ENCODE data around the gene USP6NL.
A peak's percentile ranks its signal among the peaks of the same experiment; 100 is the strongest.

USP6NL gene

GRCh38 chr10:11615396-11615795 lies 3.9 kb upstream of the USP6NL start:
- DNase-seq = no peak

DNA sequence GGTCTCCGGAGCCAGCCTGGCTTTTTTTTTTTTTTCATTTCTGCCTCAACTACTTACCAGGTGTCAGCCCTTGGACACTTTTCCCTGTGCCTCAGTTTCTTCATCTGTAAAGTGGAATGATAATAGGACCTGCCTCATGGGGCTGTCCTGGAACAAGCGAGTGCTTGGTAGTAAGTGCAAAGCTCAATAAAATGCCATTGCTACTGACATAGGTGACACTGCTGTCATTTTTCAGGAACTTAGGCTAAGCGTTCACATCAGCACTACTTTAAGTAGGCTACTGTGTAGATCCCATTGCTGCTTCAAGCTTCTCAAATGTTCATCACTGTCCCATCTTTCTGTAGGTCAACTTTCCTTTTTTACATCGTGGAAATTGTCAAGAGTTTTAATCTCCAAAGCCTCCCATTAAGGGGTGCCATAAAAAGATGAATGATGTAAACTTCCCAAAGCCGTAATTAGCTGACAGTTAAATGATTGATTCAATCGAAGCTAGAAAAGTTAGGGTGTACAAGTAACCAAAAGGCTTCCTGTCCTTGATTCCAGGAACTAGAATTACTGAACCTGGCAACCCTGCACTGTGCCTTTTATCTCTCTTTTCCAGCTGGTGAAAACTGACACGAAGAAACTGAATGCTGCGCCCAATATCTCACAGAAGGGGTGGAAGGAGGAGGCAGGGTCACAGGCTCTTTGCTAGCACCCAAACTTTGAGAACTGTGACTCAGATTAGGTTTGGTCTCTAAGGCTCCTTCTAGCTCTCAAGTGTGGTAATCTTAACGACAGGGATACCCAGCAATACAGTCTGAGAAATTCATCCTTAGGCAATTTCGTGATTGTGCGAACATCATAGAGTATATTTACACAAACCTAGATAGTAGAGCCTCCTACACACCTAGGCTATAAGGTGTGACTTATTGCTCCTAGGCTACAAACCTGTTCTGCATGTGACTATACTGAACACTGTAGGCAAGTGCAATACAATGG lies 861 bp upstream of the USP6NL start:
- DNase-seq = no peak

- DNase-seq = peak; percentile 6
Measured at GRCh38 chr10:11610826-11611247, 613 bp downstream of the USP6NL start.

DNA sequence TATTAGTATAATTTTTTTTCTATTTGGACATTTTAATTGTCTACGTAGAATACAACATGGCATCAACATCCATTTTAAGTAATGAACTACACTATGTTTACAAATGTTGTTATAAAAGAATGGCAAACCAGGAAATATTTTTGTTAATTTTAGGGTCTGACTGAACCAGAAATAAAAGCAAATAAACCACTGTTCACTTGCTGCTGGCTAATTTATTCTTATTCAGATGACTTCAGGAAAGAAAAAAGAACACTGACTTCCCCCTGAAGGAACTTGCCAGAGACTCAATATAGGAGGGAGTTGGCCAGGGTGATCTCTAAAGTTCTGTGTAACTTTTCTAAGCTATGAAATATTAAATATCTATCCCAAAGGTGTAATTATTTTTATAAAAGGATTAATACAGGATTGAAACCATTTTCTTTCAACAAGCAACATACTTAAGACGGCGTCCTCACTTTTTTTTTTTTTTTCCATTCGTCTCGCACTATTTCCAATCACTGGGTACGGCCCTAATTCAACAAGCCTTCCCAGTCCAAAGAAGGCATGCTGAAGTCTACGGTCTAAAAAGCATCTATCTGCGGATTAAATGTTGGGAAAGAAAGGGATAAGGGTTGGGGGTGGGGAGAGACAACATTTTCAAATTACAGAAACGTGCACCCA lies 1.2 kb downstream of the USP6NL start:
- no peak for DNase-seq

DNA sequence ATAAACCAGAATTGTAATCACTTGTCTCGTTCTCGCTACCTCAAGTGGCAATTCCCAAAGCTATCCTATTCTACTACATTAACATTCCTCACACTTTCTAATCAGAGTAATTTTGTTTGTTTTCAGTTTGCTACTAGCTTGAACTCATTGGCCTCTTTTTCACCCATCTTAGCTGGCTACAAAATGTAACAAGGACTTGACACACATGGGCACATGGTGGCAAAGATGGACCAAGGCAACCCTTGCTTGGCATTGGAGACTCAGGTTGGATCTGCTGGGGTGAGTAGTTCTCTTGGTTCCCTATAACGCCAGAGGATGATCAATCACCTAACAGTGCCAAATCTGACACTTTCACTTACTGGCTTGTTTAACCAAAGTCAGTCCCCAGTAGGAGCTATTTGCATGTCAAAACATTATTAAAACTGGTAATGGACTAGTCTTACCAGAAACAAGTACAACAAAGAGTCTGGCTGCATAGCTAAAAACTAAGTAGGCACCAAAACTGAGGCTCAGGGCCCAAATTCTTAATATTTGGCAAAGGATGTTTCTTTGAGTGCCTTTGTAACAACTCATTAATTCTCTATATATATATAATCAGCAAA lies 1.9 kb downstream of the USP6NL start:
- DNase-seq = no peak

DNA sequence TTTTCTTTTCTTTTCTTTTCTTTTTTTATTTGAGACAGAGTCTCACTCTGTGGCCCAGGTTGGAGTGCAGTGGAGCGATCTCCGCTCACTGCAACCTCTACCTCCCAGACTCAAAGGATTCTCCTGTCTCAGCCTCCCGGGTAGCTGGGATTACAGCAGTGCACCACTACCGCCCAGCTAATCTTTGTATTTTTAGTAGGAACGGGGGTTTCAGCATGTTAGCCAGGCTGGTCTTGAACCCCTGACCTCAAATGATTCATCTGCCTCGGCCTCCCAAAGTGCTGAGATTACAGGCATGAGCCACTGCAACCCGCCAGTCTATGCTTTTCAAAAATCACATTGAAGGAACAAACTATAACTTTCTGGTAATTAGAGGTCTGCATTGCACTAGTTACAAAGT lies 2.4 kb downstream of the USP6NL start:
- DNase-seq = no peak

DNA sequence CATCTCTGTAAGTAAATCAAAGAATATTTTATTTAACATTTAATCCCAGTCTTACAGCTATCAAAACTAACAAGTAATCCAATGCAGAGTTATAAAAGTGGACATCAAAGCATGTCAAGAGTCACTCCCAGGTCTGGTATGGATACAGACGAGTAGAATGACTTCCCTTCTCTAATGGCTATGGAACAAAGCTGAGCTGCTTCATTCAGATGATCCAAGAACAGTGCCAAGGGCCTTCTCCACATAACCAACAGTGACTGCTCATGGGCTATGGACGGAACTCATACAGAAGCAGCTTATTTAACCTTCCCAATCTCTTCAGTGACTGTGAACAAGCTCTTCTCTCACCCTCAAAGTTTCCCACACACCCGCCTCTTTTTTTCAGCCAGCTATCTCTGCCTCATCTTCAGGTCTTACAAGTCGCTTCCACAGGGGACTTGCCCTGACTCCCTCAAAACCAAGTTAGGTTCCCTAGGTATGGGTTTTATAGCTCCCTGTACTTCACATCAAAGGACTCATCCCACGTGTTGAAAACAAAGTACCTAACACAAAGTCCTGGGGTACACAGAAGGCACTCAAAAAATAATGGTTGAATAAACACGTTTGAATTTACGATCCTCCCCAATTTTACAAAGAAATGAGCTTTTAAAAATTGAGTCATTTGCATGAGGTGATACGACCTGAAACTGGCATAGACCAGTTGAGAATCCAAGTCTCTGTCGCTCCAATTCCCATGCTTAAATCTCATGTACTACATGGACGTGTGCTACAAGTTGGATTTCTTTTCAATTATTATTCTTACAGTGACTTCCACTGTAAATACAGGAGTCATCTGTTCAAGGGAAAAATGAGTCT lies 3.1 kb downstream of the USP6NL start:
- no peak for DNase-seq

DNA sequence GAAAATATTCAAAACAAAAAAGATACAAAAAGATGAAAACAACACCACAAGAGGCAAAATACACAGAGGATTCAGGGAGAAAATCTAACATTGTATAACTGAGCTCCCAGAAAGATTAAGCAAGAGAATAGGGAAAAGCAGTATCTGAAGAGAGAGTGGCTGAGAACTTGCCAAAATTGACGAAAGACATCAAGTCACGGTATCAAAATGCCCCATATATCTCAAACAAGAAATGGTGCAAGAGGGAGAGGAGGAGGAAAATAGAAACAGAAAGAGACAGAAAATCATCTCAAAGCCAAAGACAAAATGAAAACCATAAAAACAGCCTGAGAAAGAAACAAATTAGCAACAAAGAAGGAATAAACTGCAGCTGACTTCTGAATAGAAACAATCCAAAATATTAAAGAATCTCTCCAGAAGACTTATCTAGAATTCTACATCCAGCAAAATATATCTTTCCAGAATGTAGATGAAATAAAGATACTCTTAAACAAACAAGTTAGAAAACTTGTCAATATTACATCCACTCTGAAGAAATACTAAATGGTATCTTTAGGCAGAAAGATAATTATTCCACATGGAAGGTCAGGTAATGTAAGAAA lies 5.5 kb downstream of the USP6NL start:
- DNase-seq = no peak

DNA sequence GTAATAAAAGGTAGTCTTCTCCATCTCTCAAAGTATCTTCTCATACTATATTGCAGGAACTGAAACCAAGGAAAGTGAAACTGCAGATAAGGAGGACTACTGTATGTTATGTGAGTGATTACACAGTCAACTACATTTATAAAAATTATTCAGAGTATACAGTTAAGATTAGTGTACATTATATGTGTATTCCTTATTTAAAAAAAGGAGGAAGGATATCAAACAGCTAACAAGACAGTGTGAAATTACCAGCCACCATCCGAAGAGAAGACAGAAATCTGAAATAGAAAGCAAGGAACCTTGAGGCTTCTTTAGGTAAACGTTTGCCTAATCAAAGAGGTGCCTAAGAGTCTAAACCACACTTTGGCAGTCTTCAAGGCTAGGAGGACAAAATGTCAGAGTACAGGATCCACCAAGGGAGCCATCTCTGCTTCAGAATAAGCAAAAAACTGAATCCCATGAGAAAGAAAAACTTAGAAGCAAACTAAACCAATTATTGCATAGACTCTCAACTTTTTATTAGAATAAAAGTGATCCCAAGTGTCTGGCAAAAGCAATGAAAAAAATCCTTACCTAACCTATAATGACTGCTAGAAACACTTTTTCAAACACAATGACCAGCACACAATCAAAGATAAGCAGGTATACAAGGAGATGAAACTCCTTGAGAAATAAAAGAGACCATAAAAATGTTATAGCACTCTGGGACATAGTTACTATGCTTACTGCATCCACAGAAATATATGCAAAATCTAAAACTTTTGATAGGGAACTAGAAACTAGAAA lies 6.4 kb downstream of the USP6NL start:
- DNase-seq = no peak

- no peak for DNase-seq
Measured at GRCh38 chr10:11603741-11604140, 7.7 kb downstream of the USP6NL start.

DNA sequence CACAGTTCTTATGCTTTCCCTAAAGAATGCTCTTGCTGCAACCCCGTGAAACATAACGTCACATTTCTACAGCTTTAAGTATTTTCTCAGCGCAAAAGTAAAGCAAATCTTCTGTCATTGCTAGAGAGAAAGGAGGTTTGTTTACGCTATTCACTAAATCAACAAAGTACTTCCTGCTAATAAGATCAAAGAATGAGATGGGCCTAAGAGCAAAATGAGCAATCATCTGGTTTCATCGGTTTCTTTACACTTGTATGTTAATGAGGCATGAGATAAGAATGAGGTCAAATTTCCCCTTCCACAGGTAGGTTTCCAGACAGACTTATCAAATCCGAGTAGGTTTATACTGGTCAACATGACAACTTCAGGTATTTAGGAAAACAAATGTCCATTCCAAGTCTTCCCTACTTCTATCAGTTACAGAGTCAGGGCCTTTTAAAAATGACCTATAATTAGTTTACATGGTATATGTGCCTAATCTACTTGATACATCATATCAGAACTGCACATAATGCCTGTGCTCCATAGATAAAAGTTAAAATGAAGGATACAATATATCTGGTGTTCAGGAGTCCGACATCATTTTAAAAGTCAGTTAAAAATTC lies 8.4 kb downstream of the USP6NL start:
- no peak for DNase-seq

- DNase-seq = no peak
Measured at GRCh38 chr10:11602358-11602757, 9.1 kb downstream of the USP6NL start.

- DNase-seq = no peak
Measured at GRCh38 chr10:11601670-11602069, 9.8 kb downstream of the USP6NL start.

GRCh38 chr10:11600280-11600679 lies 11.2 kb downstream of the USP6NL start:
- no peak for DNase-seq

GRCh38 chr10:11598712-11599397 lies 12.6 kb downstream of the USP6NL start:
- DNase-seq = no peak

GRCh38 chr10:11597470-11597869 lies 14.0 kb downstream of the USP6NL start:
- DNase-seq = no peak

DNA sequence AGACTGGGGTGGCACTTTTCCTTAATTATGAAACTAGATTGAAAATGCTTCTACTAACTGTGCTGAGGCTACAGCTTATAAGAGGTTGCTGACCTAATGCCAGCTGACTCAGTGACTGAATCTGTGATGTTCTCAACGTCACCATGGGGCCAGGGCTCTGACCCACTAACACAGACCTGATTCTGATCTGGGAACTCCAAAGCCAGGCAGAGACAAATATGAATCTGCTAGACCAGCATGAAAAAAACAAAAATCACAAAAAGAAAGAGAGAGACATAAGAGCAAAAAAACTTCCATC lies 16.1 kb downstream of the USP6NL start:
- no peak for DNase-seq

DNA sequence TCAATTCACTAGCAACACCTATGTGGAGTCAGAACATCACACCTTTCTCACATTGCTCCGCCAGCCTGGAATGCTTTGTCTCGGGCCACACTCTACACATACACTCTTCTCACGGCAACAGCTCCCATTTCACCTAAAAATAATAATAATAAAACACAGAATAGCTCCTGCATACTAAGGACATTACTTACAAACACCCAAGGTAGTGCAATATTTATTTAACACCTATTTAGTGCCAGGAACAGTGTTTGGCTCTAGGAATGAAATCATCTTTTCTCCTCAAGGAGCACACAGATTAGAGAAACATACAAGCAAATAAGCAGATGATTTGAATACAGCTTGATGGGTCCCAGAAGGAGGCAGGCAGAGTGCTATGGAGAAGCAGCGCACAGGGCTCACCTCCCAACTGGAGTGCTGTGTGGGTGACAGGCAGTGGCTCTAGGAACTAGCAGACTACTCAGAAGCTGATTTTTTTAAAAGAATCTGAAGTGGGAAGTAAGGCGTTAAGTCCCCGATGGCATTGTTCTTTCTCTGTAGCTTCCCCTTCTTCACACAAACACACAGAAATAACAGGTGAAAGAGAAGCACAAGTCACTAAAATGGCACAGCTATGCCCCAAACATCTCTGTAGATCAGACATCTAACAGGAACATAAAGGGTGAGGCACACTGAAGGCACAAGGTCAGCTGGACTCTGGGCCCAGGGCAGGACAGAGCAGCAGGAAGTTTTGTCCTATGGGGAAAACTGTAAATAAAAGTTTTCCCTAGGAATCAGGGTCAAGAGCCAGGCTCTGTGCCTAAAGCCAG lies 16.7 kb downstream of the USP6NL start:
- no peak for DNase-seq

GRCh38 chr10:11593612-11594011 lies 17.8 kb downstream of the USP6NL start:
- no peak for DNase-seq

GRCh38 chr10:11589738-11590137 lies 21.7 kb downstream of the USP6NL start:
- DNase-seq = no peak
